MG63 (cell line): ENCODE data around the gene PBX1. TPM values are rescaled to one million over a fixed set of nuclear protein-coding genes. Genes with fewer than 3 reads are reported as not detected.
A peak's percentile ranks its signal among the peaks of the same experiment; 100 is the strongest.

Experiments
- DNase-seq: peaks from one replicate; pipeline ENCODE4 v3.0.0-alpha.2; 2020
- H3K27me3 ChIP-seq: fragments of 250-450 bp; sonication (Bioruptor Pico); 2 replicates; pipeline ENCODE4 v1.5.1; 2020; ENCODE audit warnings: mild to moderate bottlenecking, moderate library complexity
- H3K36me3 ChIP-seq: fragments of 250-450 bp; sonication (Bioruptor Pico); 2 replicates; pipeline ENCODE4 v1.5.1; 2020; ENCODE audit warnings: mild to moderate bottlenecking, moderate library complexity
- H3K4me3 ChIP-seq: fragments of 250-450 bp; sonication (Bioruptor Pico); 2 replicates; pipeline ENCODE4 v1.5.1; 2020; ENCODE audit warnings: mild to moderate bottlenecking, moderate library complexity
- H3K9me3 ChIP-seq: fragments of 250-450 bp; sonication (Bioruptor Pico); 2 replicates; pipeline ENCODE4 v1.5.1; 2020; ENCODE audit warnings: mild to moderate bottlenecking, moderate library complexity
- total RNA-seq: library from RNA; depleted of rRNA; stranded (reverse); fragments of >200 nt; shearing (Covaris generic); gene quantifications from 2 replicates; pipeline ENCODE4 v1.2.3, GENCODE V29; 2014; ENCODE audit warnings: low replicate concordance

The PBX1 gene
- total RNA-seq, 1 experiment from 2014 or later: 0.36 TPM

DNA sequence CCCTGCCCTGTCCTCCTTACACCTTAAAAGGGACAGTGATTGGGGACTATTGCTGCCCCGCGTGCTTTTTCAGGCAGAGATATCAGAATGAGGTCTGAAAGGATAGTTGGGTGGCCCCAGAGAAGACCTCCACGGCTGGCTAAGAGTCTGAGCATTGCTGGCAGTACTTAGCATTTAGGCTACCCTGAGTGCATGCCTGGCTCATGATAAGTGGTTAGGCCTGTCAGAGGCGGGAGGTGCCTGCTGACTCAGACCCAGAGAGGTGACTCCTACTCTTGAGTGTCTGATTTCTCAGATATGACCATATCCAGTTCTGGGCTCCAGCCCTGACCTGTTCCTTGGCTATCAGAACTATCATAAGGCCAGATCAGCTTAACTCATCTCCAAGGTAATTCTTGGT is 213.7 kb downstream of the PBX1 start:
- Histone ChIP-seq H3K27me3 (no peaks in the 10 kb centered on the region; the same call in 1 of the 2 replicates), H3K4me3 (no peak overlapping the region), H3K9me3 (no peaks in the 10 kb centered on the region), H3K36me3 (no peaks in the 10 kb centered on the region)
- DNase-seq: peak; percentile 93

DNA sequence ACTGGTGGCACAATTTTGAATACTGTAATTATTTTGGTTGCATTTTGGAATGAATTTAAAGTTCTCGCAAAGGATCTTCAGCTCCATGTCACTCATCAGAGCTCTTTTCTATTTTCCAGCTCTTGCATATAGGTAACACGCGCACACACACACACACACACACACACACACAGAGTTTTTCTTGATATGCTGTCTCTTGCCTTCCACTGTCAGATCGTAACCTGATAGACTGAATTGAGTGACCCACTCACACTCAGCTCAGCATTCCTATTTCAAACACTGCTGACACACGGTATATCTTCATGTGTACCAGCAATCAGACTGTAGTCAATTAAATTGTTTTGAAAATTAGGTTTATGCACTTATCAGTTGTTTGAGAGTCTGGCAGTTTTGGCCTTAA is 214.1 kb downstream of the PBX1 start:
- H3K36me3 ChIP-seq: no peaks in the 10 kb centered on the region
- no peak for DNase-seq
- H3K27me3 ChIP-seq: no peaks in the 10 kb centered on the region; the same call in 1 of the 2 replicates
- H3K9me3 ChIP-seq: no peaks in the 10 kb centered on the region; the same call in 1 of the 2 replicates
- no peak overlapping the region for H3K4me3 ChIP-seq

DNA sequence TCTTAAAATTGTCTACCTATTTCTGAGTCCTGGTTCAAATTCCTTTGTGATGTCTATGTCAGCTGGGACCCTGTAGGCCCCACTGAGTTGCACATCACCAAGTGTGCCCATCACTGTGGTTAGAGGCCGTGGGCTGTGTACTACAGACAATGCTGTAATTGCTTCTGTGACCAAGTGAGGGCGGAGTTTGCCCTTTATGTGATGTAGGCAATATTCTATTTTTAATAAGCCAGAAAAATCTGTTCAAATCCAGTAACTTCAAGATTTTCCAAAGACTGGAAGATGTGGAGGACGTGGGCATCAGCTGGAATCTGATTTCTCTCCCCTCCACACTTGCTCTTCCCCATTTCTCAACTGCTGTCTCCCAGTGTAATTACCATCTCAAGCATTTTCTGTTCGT is 215.4 kb downstream of the PBX1 start:
- Histone ChIP-seq H3K9me3 (no peaks in the 10 kb centered on the region; the same call in 1 of the 2 replicates), H3K36me3 (no peaks in the 10 kb centered on the region), H3K27me3 (no peaks in the 10 kb centered on the region; the same call in 1 of the 2 replicates), H3K4me3 (no peak overlapping the region)
- no peak for DNase-seq

DNA sequence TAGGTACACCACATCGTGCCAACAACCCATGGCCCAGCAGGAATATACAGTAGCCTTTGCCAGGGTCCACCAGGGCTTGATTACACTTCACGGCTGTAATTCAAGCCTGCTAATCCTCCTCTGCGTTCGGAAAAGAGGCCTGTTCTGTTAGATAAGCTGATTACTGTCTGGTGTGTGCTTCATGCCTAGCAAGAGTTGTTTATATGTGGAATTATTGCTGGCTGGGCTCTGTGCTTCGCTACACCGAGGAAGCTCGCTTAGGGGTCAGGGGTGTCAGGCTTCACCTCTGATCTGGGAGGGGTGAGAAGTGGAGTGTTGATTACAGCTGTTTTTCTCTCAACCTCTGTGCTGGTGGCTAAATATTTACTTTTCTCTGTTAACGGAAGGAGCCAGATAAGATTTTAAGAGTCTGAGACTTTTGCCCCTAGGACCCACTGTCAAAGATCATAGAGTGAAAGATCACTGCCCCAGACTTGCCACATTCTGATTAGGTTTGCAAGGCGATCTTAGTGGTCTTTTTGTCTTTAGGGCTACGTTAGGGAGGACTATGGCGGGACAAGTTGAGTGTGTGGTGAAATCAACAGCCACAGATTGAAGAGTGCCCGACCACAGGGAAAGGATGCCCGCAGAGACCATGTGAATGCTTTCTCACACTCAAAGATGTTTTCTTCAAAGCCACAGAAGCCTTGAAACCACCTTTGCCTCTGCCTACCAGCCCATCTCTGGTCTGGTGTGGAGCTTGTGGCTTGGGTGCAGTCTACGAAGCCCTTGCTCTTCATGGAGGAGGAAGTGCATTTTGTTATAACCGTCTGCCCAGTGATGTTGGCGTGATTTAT is 216.1 kb downstream of the PBX1 start:
- no peaks in the 10 kb centered on the region for H3K36me3 ChIP-seq
- H3K9me3 ChIP-seq: no peaks in the 10 kb centered on the region; the same call in 1 of the 2 replicates
- no peak for DNase-seq
- H3K4me3 ChIP-seq: no peak overlapping the region
- H3K27me3 ChIP-seq: no peaks in the 10 kb centered on the region; the same call in 1 of the 2 replicates

DNA sequence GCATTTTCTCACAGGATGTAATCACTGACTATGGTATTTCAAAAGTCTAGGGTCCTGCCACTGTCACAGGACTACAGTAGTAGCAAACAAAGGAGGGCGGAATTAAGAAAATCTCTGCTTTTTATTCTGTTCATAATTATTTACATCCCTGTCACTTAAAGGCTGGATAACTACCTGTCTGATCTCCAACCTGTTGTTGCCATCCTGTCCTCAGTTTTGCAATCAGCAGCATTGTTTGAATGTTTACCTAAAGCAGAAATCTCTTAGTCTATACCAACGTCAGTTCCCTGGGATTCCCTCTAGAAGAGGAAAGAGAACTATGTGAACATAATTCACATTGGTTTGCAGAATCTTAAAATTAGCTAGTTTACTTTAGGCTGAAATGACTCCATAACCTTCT is 218.5 kb downstream of the PBX1 start:
- Histone ChIP-seq H3K36me3 (no peaks in the 10 kb centered on the region), H3K4me3 (no peak overlapping the region), H3K9me3 (no peaks in the 10 kb centered on the region; the same call in 1 of the 2 replicates), H3K27me3 (no peaks in the 10 kb centered on the region; the same call in 1 of the 2 replicates)
- no peak for DNase-seq

DNA sequence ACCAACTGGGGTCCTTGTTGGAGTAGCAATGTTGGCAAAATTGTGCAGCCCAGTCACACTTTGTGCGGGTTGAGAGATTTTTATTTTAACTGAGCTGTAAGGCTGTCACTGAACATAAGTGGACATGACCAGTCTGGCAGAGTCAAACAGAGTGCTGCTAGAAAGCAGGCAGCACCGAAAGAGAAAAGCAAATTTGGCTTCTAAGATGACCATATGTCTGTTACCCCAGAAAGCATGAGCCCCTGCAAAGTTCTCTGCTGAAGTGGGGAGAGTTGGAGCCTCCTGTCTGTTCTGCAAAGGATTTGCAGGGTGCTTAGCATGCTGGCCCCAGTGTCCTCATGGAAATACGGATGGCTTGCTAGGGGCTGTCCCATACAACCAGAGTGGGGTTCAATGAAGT is 220.4 kb downstream of the PBX1 start:
- DNase-seq: no peak
- no peaks in the 10 kb centered on the region; the same call in 1 of the 2 replicates for H3K9me3 ChIP-seq
- no peaks in the 10 kb centered on the region; the same call in 1 of the 2 replicates for H3K27me3 ChIP-seq
- H3K4me3 ChIP-seq: no peak overlapping the region
- H3K36me3 ChIP-seq: no peaks in the 10 kb centered on the region

DNA sequence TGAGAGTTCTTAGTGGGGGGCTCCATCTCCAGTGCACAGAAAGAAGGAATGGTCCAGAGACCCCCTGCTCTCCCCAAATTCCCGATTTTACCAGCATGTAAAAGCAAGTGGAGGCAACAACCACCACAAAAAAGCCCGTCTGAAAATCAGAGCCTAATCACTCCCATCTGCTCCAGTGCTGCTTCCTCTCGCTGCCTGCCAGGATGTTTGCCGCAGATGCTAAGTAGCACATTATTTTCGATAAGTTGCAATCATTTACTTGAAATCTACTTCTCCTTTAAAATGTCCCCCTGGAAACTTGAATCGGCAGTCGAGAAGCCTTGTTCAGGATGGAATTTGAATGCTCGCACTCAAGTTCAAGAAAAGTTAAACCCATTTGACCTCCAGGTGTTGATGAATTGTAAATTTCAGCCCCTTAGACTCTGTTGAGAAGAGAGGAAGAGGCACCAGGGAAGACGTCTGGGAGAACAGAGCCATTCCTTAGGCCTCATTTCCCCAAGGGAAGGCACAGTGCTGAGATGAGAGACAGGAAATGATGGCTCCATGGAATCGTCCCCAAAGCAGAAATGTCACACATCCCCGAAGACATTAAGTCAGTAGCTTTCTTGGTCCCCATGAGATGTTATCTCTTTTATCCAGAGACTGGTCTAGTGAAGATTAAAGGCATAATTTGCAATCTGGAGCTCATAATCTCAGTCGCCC is 221.3 kb downstream of the PBX1 start:
- no peak for DNase-seq
- Histone ChIP-seq H3K4me3 (no peak overlapping the region), H3K36me3 (no peaks in the 10 kb centered on the region), H3K9me3 (no peaks in the 10 kb centered on the region; the same call in 1 of the 2 replicates), H3K27me3 (no peaks in the 10 kb centered on the region; the same call in none of the 2 replicates)

DNA sequence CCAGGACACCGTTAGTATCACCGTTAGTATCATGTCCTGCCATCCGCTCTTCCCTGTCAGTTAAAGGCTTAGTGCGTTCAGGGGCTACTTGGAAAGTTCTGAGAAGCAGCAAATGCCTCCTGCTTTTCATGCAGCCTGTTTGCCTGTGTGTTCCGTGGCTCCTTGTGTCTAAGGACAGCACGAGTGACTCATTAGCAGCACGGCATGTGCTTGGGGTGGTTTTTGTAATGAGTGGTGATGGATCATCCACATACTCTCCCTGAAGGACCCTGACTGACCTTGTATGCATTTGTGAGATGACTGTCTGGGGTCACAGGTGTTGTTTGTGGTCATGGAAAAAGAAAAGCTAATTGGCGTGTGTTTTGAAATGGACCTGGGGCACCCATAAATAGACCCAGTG is 221.9 kb downstream of the PBX1 start:
- H3K36me3 ChIP-seq: no peaks in the 10 kb centered on the region
- no peak for DNase-seq
- H3K4me3 ChIP-seq: no peak overlapping the region
- no peaks in the 10 kb centered on the region; the same call in none of the 2 replicates for H3K27me3 ChIP-seq
- no peaks in the 10 kb centered on the region; the same call in 1 of the 2 replicates for H3K9me3 ChIP-seq

DNA sequence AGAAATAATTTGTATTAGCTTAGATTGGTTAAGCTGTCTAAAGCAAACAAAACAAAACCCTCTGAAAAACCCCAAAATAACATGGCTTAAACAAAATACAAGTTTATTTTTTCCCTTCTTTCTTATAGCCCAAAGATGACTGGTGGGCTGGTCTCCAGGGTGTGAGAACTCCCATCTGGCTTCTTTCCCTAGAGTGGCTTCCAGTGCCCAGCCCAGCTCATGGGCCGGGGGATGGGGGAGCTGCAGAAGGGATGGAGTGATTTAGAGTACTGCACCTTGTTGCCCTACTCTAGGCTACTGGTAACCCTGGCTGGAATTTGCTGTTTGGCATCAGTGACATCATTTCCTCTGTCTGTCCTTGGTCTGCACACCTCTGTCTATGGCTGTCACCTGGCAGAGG is 223.0 kb downstream of the PBX1 start:
- H3K9me3 ChIP-seq: no peaks in the 10 kb centered on the region; the same call in 1 of the 2 replicates
- DNase-seq: no peak
- H3K36me3 ChIP-seq: no peaks in the 10 kb centered on the region
- no peaks in the 10 kb centered on the region; the same call in none of the 2 replicates for H3K27me3 ChIP-seq
- H3K4me3 ChIP-seq: no peak overlapping the region

DNA sequence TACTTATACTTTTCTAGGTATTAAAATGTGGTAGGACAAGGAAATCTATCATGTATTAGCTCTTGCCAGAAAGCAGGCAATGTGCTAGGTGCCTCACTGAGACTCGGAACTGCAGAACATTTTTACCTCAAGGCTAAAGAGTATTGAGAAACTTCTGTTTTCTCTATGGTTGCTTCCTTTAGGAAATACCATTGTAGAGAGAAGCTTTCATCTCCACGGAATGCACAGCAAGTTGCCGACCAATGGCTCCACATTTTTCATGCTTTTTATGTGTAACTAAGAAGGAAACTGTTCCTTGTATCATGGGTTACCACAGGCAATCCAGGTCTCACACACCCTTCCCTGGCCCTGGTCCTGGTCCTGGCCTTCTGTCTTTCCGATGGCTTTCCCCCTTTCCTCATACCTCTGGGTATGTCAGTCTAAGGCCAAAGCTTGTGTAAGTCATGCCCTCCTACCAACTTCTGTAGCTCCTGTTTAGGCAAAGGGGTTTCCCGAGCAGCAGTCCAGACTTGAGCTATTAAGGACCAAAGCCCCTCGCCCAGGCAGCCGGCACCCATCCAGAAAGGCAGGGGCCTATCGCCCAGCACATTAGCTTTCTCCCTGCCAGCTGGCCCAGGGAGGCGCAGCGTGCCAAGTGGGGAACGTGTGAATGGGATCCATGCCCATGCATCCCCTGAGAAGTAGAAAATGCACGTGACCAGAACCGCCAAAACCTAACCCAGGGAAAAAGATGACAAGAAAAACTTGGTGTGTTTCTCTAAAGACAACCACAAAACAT is 225.0 kb downstream of the PBX1 start:
- Histone ChIP-seq H3K9me3 (no peaks in the 10 kb centered on the region), H3K27me3 (no peaks in the 10 kb centered on the region; the same call in none of the 2 replicates)
- no peak for DNase-seq

DNA sequence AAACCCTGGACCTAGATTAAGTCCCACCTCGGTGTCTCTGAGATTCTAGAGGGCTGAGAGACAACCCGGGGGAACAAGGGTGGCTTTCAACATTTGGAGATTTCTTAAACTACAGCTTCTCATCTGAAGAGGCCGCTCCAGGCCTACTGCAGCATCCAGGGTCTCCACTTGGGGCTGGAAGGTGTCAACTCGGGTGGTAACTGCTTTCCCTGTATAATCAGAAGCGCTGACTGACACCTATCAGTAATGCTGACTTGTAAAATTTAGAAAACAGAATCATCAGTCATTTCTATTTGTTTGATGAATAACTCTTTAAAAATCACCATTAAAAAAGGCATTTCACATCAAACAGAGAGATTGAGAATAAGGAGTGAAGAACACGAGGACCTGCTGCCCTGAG is 226.0 kb downstream of the PBX1 start:
- Histone ChIP-seq H3K9me3 (no peaks in the 10 kb centered on the region), H3K36me3 (no peaks in the 10 kb centered on the region), H3K27me3 (no peaks in the 10 kb centered on the region; the same call in none of the 2 replicates), H3K4me3 (no peak overlapping the region)
- DNase-seq: no peak

More for the DNA sequence above, 225.0 kb downstream of the PBX1 start:
- Histone ChIP-seq H3K36me3 (no peaks in the 10 kb centered on the region), H3K4me3 (no peak overlapping the region)

DNA sequence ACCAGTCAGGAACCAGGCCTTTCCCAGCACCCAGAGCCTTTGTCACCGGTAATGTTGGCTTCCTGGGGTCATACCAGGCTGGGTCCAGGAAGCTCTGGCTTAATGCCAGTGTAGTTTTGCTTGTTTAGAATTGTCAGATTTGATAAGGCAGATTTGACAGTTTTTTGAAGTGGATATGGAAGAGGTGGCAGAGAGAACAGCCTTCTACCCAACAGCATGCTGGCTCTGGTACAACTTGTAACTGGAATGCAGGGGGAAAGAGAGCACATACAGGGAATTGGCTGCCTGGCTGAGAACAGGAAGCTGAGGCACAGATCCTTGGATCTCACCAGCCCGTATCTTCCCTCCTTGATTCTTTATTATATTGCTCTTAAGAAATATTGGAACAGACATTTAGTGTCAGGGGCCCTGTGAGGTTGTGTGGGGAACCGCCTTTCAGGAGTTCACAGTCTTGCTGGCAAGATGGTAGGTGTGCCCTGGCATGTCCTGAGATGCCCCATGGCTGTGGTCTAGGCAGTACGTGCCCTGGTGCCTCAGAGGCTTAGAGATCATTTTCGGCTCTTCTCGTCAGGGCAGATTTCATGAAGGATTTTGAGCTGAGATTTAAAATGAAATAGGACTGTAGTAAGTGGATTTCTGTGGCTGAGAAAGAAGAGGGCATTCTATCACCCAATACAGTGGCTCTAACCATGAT is 227.0 kb downstream of the PBX1 start:
- no peaks in the 10 kb centered on the region for H3K9me3 ChIP-seq
- H3K36me3 ChIP-seq: no peaks in the 10 kb centered on the region
- H3K4me3 ChIP-seq: no peak overlapping the region
- no peaks in the 10 kb centered on the region; the same call in none of the 2 replicates for H3K27me3 ChIP-seq
- no peak for DNase-seq

DNA sequence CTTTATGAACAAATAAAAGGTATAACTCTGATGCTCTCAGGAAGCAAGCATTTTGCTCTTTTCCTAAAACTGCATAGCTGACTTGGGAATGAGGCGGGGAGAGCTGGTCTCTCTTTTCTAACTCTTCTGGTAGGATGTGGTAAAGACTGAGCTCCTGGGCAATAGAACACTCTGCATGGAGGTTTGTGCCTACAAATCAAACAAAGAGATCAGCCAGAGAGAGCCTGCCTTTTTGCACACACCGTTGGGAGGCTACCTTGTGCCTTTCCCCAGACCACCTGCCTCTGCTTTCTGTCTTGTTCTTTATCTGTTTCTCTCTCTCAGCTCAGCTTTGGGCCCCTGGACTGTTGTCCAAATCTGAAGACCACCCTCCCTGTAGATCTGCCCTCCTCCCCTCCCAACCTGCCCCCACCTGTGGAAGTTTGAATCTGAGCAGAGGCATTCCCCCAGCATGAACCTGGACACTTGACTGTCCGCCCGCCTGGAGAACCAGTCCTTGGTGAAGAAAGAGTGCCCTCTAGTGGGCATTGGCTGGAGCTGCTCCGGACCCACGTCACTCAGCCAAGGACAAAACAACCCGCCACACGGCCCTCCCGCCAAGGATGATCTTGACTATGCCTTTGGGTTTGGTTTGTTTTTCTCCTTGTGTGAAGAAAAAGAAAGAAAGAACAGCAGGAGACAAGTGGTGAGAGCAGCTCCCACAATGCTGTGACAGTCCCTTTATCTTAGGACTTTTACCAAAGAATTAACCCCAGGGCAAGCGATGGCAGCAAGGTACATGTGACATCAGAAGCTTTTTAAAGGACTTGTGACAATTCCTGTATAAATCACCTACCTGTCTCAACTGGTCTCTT is 228.2 kb downstream of the PBX1 start:
- Histone ChIP-seq H3K9me3 (no peaks in the 10 kb centered on the region), H3K27me3 (no peaks in the 10 kb centered on the region; the same call in none of the 2 replicates), H3K36me3 (no peaks in the 10 kb centered on the region), H3K4me3 (no peak overlapping the region)
- DNase-seq: peak; percentile 59

DNA sequence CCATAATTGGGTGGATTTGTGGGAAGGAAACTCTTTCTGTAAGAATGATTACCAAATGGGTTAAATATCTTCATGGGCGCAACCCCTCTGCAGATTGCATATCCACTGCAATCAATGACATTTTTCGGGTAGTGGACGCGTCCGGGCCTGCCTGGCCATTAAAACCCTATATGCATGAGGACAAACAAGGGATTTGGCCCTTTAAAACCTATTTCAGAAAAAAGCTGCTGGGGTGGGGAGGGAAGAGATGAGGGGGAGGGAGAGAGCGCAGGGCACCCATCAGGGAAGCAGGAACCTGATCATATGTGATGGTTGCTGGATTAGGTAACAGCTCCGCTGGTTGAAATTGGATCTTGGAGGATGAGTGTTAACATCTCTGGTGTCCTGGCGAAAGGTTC is 228.8 kb downstream of the PBX1 start:
- no peaks in the 10 kb centered on the region for H3K9me3 ChIP-seq
- DNase-seq: no peak
- no peak overlapping the region for H3K4me3 ChIP-seq
- no peaks in the 10 kb centered on the region for H3K36me3 ChIP-seq
- H3K27me3 ChIP-seq: no peaks in the 10 kb centered on the region; the same call in none of the 2 replicates

DNA sequence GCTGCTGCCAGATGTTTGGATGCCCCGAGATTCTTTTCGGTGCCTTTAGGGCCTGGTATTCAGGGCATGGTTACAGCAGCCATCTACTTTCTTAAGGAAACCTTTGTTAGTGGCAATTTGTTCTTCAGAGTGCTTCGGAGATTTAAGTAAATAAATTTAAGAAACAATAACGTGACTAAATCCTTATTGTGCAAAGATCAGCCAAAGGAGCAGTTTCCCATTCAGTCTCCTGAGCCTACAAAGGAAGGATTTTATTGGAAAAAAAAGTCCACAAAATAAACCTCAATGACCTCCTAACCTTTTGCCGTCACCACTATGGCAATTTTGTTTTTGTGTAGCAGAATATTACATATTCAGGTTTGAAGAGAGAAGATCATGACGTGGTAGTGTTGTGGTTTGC is 231.1 kb downstream of the PBX1 start:
- no peak for DNase-seq
- Histone ChIP-seq H3K4me3 (no peak overlapping the region), H3K36me3 (no peaks in the 10 kb centered on the region), H3K9me3 (no peaks in the 10 kb centered on the region), H3K27me3 (peaks cover 6% of the 10 kb centered on the region)
